GM19023 (cell line): ENCODE data around the gene TRPV4.
A peak's percentile ranks its signal among the peaks of the same experiment; 100 is the strongest.
"Not testable (repeated sequence)": the region's sequence is repeated elsewhere in the genome, so short reads cannot be mapped to it uniquely, and the experiment has no call there.

Source experiments
- ATAC-seq: cut with Tn5 transposase; IDR thresholded peaks from one replicate; pipeline ENCODE4 v1.9.1; 2021; ENCODE audit warnings: mild to moderate bottlenecking, moderate library complexity; ENCODE audit not compliant: unreplicated experiment

TRPV4 gene

GRCh38 chr12:109833307-109834189 lies at the start of gene TRPV4:
TSS of gene TRPV4 (minus strand) at chr12:109833398. CDS start at chr12:109814796, 18,602 bp downstream.
- no peak for ATAC-seq

GRCh38 chr12:109881752-109882151 lies 48.6 kb upstream of the TRPV4 start:
- no peak for ATAC-seq

- ATAC-seq: no peak
Measured at GRCh38 chr12:109880938-109881337, 47.7 kb upstream of the TRPV4 start.

GRCh38 chr12:109880043-109880931 lies 47.1 kb upstream of the TRPV4 start, which contains the start of gene GLTP:
TSS of gene GLTP (minus strand) at chr12:109880541. CDS start at chr12:109880374, 167 bp downstream.
- peak; percentile 94 for ATAC-seq

- ATAC-seq: no peak
Measured at GRCh38 chr12:109879351-109880042, 46.3 kb upstream of the TRPV4 start.

- no peak for ATAC-seq
Measured at GRCh38 chr12:109878749-109879148, 45.6 kb upstream of the TRPV4 start.

- no peak for ATAC-seq
Measured at GRCh38 chr12:109878247-109878625, 45.0 kb upstream of the TRPV4 start.

- no peak for ATAC-seq
Measured at GRCh38 chr12:109877504-109878246, 44.5 kb upstream of the TRPV4 start.

GRCh38 chr12:109876406-109876805 lies 43.2 kb upstream of the TRPV4 start:
- no peak for ATAC-seq

GRCh38 chr12:109875572-109876131 lies 42.5 kb upstream of the TRPV4 start:
- no peak for ATAC-seq

- ATAC-seq: no peak
Measured at GRCh38 chr12:109873653-109874052, 40.5 kb upstream of the TRPV4 start.

- ATAC-seq: no peak
Measured at GRCh38 chr12:109871668-109872314, 38.6 kb upstream of the TRPV4 start.

- no peak for ATAC-seq
Measured at GRCh38 chr12:109870648-109871047, 37.5 kb upstream of the TRPV4 start.

GRCh38 chr12:109868182-109869051 lies 35.2 kb upstream of the TRPV4 start:
- ATAC-seq: no peak

- ATAC-seq: no peak
Measured at GRCh38 chr12:109864916-109865315, 31.7 kb upstream of the TRPV4 start.

- ATAC-seq: no peak
Measured at GRCh38 chr12:109863847-109864712, 30.9 kb upstream of the TRPV4 start.

- not testable (repeated sequence) for ATAC-seq
Measured at GRCh38 chr12:109862491-109862890, 29.3 kb upstream of the TRPV4 start.
